Uterus (tissue), 2 donors: ENCODE data around the gene TPPP.
"Not testable (repeated sequence)": the region's sequence is repeated elsewhere in the genome, so short reads cannot be mapped to it uniquely, and the experiment has no call there.

Experiments used
- CTCF ChIP-seq, 4 experiments: fragments of 200-600 bp in 2 of 4; fragments of 450-650 bp in 2 of 4; sonication (generic) in 2 of 4; IDR thresholded peaks; one replicate each; pipeline ENCODE4 v1.5.1; 2016 to 2019; ENCODE audit warnings: antibody characterized with exemption in 4 of 4, mild to moderate bottlenecking in 2 of 4, moderate library complexity in 1 of 4
- POLR2A ChIP-seq, 2 donors: fragments of 450-650 bp; IDR thresholded peaks; one replicate each; pipeline ENCODE4 v1.6.1; 2016; ENCODE audit warnings: antibody characterized with exemption in 2 of 2, mild to moderate bottlenecking in 1 of 2, moderate library complexity in 1 of 2

GRCh38 chr5:742276-742675 is 49.1 kb upstream of the TPPP start:
- not testable (repeated sequence) for TF ChIP-seq CTCF, POLR2A (IDR thresholded peaks at IDR 0.05)
